Thoracic aorta (tissue), 2 donors: ENCODE results near the gene COX5B. TPM values are rescaled to one million over a fixed set of nuclear protein-coding genes. Genes with fewer than 3 reads are reported as not detected.

Experiments used
- ATAC-seq: fragments of 150-250 bp; one replicate; pipeline ENCODE4 v1.8.0; 2017; ENCODE audit warnings: low read depth; ENCODE audit not compliant: insufficient number of reproducible peaks, low FRiP score
- DNase-seq: peaks from one replicate; pipeline ENCODE4 v3.0.0-alpha.2; 2020; ENCODE audit warnings: low spot score
- H3K27ac ChIP-seq, 2 donors: fragments of 200-600 bp; sonication (generic); 1 replicate in 1 of 2; 2 replicates in 1 of 2; pipeline ENCODE4 v1.5.1; 2016; ENCODE audit warnings: mild to moderate bottlenecking in 2 of 2, moderate library complexity in 2 of 2
- H3K27me3 ChIP-seq: fragments of 200-600 bp; sonication (generic); replicated peaks from 2 replicates; pipeline ENCODE4 v1.6.0; 2016; ENCODE audit warnings: mild to moderate bottlenecking; ENCODE audit not compliant: insufficient read depth
- H3K36me3 ChIP-seq: fragments of 200-600 bp; sonication (generic); one replicate; pipeline ENCODE4 v1.5.1; 2016
- H3K4me1 ChIP-seq, 2 donors: fragments of 200-600 bp; sonication (generic); 1 replicate in 1 of 2; 2 replicates in 1 of 2; pipeline versions ENCODE4 v1.5.1 to v1.6.0; 2016; ENCODE audit warnings: low read depth in 2 of 2, mild to moderate bottlenecking in 1 of 2; ENCODE audit not compliant: control insufficient read depth in 1 of 2
- H3K4me3 ChIP-seq: fragments of 200-600 bp; sonication (generic); 2 replicates; pipeline ENCODE4 v1.5.1; 2016; ENCODE audit warnings: mild to moderate bottlenecking
- H3K9me3 ChIP-seq: fragments of 200-600 bp; sonication (generic); 2 replicates; pipeline ENCODE4 v1.5.1; 2016
- total RNA-seq, 2 donors: library from RNA; depleted of rRNA; stranded (reverse); fragments of >200 nt; gene quantifications; one replicate each; pipeline versions ENCODE4 v1.1.0 to v1.2.3, GENCODE V29; 2016
- TF ChIP-seq, protein P1 (sequence below): fragments of 200-600 bp; sonication (generic); IDR thresholded peaks from one replicate; pipeline ENCODE4 v1.5.1; 2019; ENCODE audit warnings: antibody characterized with exemption

Gene COX5B
- total RNA-seq, 2 donors from 2014 or later = 102 to 198 TPM

DNA sequence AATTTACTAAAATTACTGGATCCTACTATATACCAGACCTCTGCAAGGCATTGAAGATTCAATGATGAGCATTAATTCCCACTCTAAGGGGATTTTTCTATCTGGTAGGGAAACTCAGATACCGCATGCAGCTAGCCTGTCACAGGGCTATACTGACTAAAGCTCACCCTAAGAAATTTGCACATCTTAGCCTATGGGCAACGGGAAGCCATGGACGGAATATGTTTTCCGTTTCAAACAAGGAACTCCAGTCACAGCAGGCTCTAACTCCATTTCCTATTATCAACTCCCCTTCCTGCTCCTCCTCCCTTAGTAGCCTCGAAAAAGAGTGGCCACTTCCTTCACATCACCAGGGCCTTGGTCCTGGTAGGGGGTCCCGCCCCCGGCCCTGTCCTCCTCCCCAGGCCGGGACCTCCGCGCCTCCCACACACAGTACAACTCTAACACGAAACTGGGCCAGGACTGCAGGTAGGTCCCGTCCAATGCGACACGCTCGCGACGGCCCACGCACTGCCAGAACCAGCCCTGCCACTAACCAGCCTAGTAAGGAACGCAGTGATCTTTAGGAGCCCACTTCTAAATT, 659 bp upstream of the COX5B start:
- H3K9me3 ChIP-seq = no peaks in the 10 kb centered on the region
- peak overlapping the region; percentile 74 to 95 for H3K27ac ChIP-seq
- ATAC-seq = peak; percentile 15
- H3K4me3 ChIP-seq = peak overlapping the region; percentile 99
- TF ChIP-seq, protein P1, sequence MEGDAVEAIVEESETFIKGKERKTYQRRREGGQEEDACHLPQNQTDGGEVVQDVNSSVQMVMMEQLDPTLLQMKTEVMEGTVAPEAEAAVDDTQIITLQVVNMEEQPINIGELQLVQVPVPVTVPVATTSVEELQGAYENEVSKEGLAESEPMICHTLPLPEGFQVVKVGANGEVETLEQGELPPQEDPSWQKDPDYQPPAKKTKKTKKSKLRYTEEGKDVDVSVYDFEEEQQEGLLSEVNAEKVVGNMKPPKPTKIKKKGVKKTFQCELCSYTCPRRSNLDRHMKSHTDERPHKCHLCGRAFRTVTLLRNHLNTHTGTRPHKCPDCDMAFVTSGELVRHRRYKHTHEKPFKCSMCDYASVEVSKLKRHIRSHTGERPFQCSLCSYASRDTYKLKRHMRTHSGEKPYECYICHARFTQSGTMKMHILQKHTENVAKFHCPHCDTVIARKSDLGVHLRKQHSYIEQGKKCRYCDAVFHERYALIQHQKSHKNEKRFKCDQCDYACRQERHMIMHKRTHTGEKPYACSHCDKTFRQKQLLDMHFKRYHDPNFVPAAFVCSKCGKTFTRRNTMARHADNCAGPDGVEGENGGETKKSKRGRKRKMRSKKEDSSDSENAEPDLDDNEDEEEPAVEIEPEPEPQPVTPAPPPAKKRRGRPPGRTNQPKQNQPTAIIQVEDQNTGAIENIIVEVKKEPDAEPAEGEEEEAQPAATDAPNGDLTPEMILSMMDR = no peak
- no peak for DNase-seq
- H3K36me3 ChIP-seq = peaks cover 16% of the 10 kb centered on the region
- peaks cover 7 to 19% of the 10 kb centered on the region in 2 donors for H3K4me1 ChIP-seq
- no peaks in the 10 kb centered on the region for H3K27me3 ChIP-seq

- peak overlapping the region; percentile 74 to 89 for H3K27ac ChIP-seq
- no peak for ATAC-seq
- H3K9me3 ChIP-seq = no peaks in the 10 kb centered on the region
- DNase-seq = no peak
- peaks cover 7 to 19% of the 10 kb centered on the region in 2 donors for H3K4me1 ChIP-seq
- H3K36me3 ChIP-seq = peaks cover 16% of the 10 kb centered on the region
- H3K4me3 ChIP-seq = peak overlapping the region; percentile 99
- H3K27me3 ChIP-seq = no peaks in the 10 kb centered on the region
- TF ChIP-seq, protein P1 = no peak
Observed at GRCh38 chr2:97646977-97647376, 1.1 kb downstream of the COX5B start.

DNA sequence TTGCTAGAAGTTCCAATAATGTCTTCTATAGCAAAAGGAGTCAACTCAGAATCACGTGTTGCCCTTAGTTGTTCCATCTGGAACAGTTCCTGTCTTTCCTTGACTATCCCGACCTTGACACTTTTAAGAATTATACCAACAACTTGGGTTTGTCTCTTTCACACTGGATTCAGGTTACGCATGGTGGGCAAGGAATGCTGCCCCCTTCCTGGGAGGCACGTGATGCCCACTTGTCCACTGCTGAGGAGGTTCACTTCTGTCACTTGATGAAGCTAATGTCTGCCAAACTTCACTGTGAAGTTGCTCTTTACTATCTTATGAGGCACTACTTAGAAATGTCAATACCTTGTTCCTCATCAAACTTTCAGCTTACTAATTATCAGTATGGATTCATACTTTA, 5.3 kb downstream of the COX5B start:
- H3K27ac ChIP-seq = no peak overlapping the region
- H3K4me1 ChIP-seq = peaks cover 7 to 11% of the 10 kb centered on the region in 2 donors
- H3K4me3 ChIP-seq = no peak overlapping the region
- TF ChIP-seq, protein P1 = no peak
- H3K36me3 ChIP-seq = peaks cover 18% of the 10 kb centered on the region
- H3K9me3 ChIP-seq = no peaks in the 10 kb centered on the region
- no peaks in the 10 kb centered on the region for H3K27me3 ChIP-seq
- no peak for ATAC-seq
- DNase-seq = no peak

DNA sequence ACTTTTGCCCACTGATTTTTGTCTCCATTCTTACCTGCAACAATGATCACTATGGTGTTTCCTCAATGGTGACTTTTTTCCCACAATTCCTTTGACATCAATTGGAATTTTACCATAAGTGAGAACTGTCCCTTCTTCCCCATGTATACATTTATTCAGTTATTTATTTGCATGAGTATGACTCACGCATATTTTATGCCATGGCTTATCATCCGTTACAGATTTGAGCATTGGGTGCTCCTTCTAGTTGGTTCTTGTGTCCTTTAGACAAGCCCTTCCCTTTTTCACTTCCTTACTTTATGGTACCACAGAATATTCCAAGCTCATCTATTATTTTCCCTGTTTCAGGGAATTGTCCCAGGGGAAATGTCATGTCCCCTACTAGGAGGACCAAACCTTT, 7.6 kb downstream of the COX5B start:
- Histone ChIP-seq H3K4me1 (no peaks in the 10 kb centered on the region), H3K9me3 (no peaks in the 10 kb centered on the region), H3K4me3 (no peak overlapping the region), H3K27me3 (no peaks in the 10 kb centered on the region), H3K36me3 (peaks cover 24% of the 10 kb centered on the region), H3K27ac (no peak overlapping the region)
- ATAC-seq = no peak
- DNase-seq = no peak
- TF ChIP-seq, protein P1 = no peak

- no peak overlapping the region for H3K4me3 ChIP-seq
- H3K4me1 ChIP-seq = no peaks in the 10 kb centered on the region
- ATAC-seq (no peak), DNase-seq (no peak)
- H3K27ac ChIP-seq = no peak overlapping the region
- H3K27me3 ChIP-seq = no peaks in the 10 kb centered on the region
- H3K36me3 ChIP-seq = peaks cover 27% of the 10 kb centered on the region
- H3K9me3 ChIP-seq = no peaks in the 10 kb centered on the region
- TF ChIP-seq, protein P1 = no peak
Observed at GRCh38 chr2:97653874-97654273, 8.0 kb downstream of the COX5B start.
